Right cardiac atrium (tissue), 5 donors: ENCODE results near the gene KASH5. TPM values are rescaled to one million over a fixed set of nuclear protein-coding genes. Genes with fewer than 3 reads are reported as not detected.
"Not testable (repeated sequence)": the region's sequence is repeated elsewhere in the genome, so short reads cannot be mapped to it uniquely, and the experiment has no call there.

Experiments
- ATAC-seq, 2 donors: fragments of 200-7000 bp; cut with Tn5 transposase; one replicate each; pipeline versions ENCODE4 v1.8.0 to v1.9.1; 2020; ENCODE audit warnings: moderate library complexity in 2 of 2, mild to moderate bottlenecking in 1 of 2
- DNase-seq, 3 donors: peaks; one replicate each; pipeline ENCODE4 v3.0.0-alpha.2; 2020
- H3K27ac ChIP-seq: one replicate; pipeline ENCODE4 v1.5.1; 2013; ENCODE audit warnings: mild to moderate bottlenecking, low read length, control low read depth, moderate library complexity
- H3K27me3 ChIP-seq: one replicate; pipeline ENCODE4 v1.6.1; 2013; ENCODE audit not compliant: control insufficient read depth, insufficient read depth
- H3K4me1 ChIP-seq: one replicate; pipeline ENCODE4 v1.6.1; 2013; ENCODE audit warnings: low read length; ENCODE audit not compliant: control insufficient read depth, insufficient read depth
- H3K4me3 ChIP-seq: one replicate; pipeline ENCODE4 v1.5.1; 2013; ENCODE audit warnings: low read length, control low read depth
- H3K9me3 ChIP-seq: one replicate; pipeline ENCODE4 v1.6.1; 2013; ENCODE audit warnings: low read length; ENCODE audit not compliant: control insufficient read depth
- WGBS: extraction: QIAGEN DNeasy Blood & Tissue Kit; methylation state at CpG from one replicate; pipeline ENCODE4 v1.1.7; 2013; 5-methylcytosine and 5-hydroxymethylcytosine counted together
- intact Hi-C, 4 donors: fragments of 100-400 bp; cut with DNase I; formaldehyde crosslinking; loops; one replicate each; pipeline versions ENCODE4 v1.11.0 to v1.14.0; 2022 to 2023
- polyA plus RNA-seq: library from polyadenylated mRNA; stranded (reverse); fragments of 200-250 nt; gene quantifications from one replicate; pipeline ENCODE4 v1.2.3, GENCODE V29; 2013
- total RNA-seq, 4 donors: library from RNA; stranded (reverse); fragmentation: NEBNext Ultra II Directional; extraction: Animal tissue kit (Norgen Biotek cat#: 25700); gene quantifications; one replicate each; pipeline ENCODE4 v1.2.1, GENCODE V29; 2021
- donor health status: healthy with polysubstance abuse.
- donor health status: DM: no; HTN: yes; CAD: no.
- donor health status: DM: no; HTN: no; CAD: no.
- donor health status: DM: no; HTN: yes; CAD: no; lungs with severe emphysema.
- donor health status: DM: yes; HTN: yes; CAD: no.

KASH5 gene
- total and polyA plus RNA-seq, 5 donors = not detected

DNA sequence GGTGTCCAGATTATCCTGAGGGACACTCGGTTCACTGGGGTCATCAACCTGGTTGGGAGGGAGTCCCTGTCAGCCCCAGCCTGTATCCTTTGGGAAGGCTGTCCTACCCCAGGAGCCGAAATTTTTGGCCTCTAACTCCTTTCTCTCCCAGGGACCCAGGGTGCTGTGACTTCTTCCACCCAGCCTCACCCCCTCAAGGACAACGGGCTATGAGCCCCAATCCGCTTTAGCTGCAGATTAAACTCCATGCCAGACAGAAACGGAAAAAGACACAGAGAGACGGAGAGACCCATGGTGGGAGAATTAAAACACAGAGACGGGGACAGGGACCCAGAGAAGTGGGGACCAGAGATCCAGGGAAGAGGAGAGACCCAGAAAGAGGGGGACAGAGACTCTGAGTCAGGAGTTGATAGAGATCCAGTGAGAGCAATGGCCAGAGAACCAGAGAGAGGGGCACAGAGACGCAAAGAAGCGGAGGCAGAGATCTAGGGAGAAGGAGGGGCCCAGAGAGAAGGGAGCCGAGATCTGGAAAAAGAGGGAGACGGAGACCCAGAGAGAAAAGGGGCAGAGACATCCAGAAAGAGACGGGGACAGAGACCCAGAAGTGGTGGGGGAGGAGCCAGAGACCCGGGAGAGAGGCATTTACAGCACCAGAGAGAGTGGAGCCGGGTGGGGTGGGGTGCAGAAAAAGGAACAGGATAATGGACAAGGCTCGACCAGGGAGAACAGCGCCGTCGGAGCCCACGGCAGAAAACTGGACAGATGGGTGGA lies 52.6 kb downstream of the KASH5 start:
- no peak for ATAC-seq
- no peaks in the 10 kb centered on the region for H3K27me3 ChIP-seq

GRCh38 chr19:49441210-49441959 lies 53.3 kb downstream of the KASH5 start, which contains the start of gene SLC17A7:
Gene SLC17A7, minus strand, starts transcription at chr19:49441527. Its CDS starts 148 bp downstream, at chr19:49441379.
- ATAC-seq (peak in 1 of 2 donors; percentile 5), DNase-seq (peak; percentile 59 to 85 (median 85))
- no peaks in the 10 kb centered on the region for H3K27me3 ChIP-seq
- no peaks in the 10 kb centered on the region for H3K4me1 ChIP-seq
- H3K4me3 ChIP-seq = peak within 1 kb of the TSS; percentile 64
- WGBS = 2% methylated on average over 56 of the region's 56 CpGs
- H3K27ac ChIP-seq = peak within 1 kb of the TSS; percentile 53
- intact Hi-C loops = loop anchor here (5.0 to 10.0 kb wide), 3 partner anchors 49 to 177 kb away; partner anchors contain the start of genes DKKL1 (in 1 of the 4) and TEAD2 (in 1 of the 4)
- no peaks in the 10 kb centered on the region for H3K9me3 ChIP-seq

More for the DNA sequence above, 52.6 kb downstream of the KASH5 start:
- H3K27ac ChIP-seq = no peak overlapping the region
- intact Hi-C loops = loop anchor here (5.0 to 10.0 kb wide), 3 partner anchors 48 to 176 kb away; partner anchors contain the start of genes DKKL1 (in 1 of the 4) and TEAD2 (in 1 of the 4)
- WGBS = 22% methylated on average over 18 of the region's 19 CpGs
- H3K4me1 ChIP-seq = no peaks in the 10 kb centered on the region
- H3K9me3 ChIP-seq = no peaks in the 10 kb centered on the region
- peak in 1 of 3 donors; percentile 18 for DNase-seq
- peak overlapping the region; percentile 45 for H3K4me3 ChIP-seq

- intact Hi-C loops = loop anchor here (5.0 to 10.0 kb wide), 3 partner anchors 50 to 177 kb away; partner anchors contain the start of genes DKKL1 (in 1 of the 4) and TEAD2 (in 1 of the 4)
- Histone ChIP-seq H3K27ac (peak overlapping the region; percentile 53), H3K9me3 (no peaks in the 10 kb centered on the region), H3K4me3 (peak overlapping the region; percentile 64), H3K27me3 (no peaks in the 10 kb centered on the region), H3K4me1 (no peaks in the 10 kb centered on the region)
- ATAC-seq (no peak), DNase-seq (peak in 1 of 3 donors; percentile 17)
- 20% methylated on average over 14 of the region's 14 CpGs for WGBS
These were observed 53.9 kb downstream of the KASH5 start for GRCh38 chr19:49441960-49442350.

DNA sequence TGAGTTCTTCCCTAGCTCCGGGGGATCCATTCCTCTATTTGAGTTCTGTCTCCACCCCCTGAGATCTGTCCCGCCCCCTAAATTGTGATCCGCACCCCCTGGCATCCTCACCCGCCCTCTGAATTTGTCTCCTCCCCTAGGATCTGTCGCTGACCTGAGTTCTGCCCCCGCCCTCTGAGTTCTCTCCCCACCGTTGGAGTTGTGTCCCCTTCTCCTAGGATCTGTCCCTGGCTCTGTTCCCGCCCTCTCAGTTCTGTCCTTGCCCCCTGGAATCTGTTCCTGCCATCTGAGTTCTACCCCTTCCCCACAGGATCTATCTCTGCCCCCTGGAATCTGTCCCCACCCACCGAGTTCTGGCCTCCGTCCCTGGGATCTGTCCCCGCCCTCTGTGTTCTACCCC lies 54.3 kb downstream of the KASH5 start:
- Histone ChIP-seq H3K9me3 (no peaks in the 10 kb centered on the region), H3K4me1 (no peaks in the 10 kb centered on the region), H3K27ac (peak overlapping the region; percentile 53), H3K27me3 (no peaks in the 10 kb centered on the region), H3K4me3 (peak overlapping the region; percentile 64)
- WGBS = 7% methylated on average over 11 of the region's 11 CpGs
- peak; percentile 0 to 2 for ATAC-seq
- intact Hi-C loops = loop anchor here (5.0 to 10.0 kb wide), 3 partner anchors 50 to 178 kb away; partner anchors contain the start of genes DKKL1 (in 1 of the 4) and TEAD2 (in 1 of the 4)
- DNase-seq = peak; percentile 73 to 85 (median 78)

DNA sequence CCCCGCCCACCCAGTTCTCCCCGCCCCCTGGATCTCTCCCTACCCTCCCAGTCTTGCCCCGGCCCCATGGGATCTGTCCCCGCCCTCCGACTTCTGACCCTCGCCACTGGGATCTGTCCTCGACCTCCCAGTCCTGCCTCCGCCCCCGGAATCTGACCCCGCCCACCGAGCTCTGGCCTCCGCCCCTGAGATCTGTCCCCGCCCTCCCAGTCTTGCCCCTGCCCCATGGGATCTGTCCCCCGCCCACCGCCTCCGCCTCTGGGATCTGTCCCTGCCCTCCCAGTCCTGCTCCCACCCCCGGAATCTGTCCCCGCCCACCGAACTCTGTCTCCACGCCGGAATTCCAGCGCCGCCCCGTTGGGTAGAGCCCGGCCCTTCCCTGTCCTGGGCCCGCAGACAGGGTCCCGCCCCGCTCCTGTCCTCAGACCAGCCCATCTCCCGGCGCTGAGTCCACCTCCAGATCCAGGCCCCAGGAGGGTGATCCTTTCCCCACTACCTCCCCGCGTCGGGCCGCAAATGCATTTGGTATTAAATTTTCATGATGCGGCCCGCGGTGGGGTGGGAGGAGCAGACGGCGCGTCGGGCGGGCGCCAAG lies 54.8 kb downstream of the KASH5 start:
- H3K27me3 ChIP-seq = no peaks in the 10 kb centered on the region
- no peaks in the 10 kb centered on the region for H3K4me1 ChIP-seq
- intact Hi-C loops = loop anchor here (1.0 to 10.0 kb wide), 4 partner anchors 51 to 178 kb away; partner anchors contain the start of genes DKKL1 (in 1 of the 4) and TEAD2 (in 1 of the 4)
- DNase-seq (peak; percentile 98 to 99 (median 99)), ATAC-seq (peak; percentile 88 to 90)
- no peaks in the 10 kb centered on the region for H3K9me3 ChIP-seq
- peak overlapping the region; percentile 55 for H3K27ac ChIP-seq
- WGBS = under 1% methylated on average over 43 of the region's 43 CpGs
- peak overlapping the region; percentile 64 for H3K4me3 ChIP-seq

- Histone ChIP-seq H3K27me3 (no peaks in the 10 kb centered on the region), H3K9me3 (no peaks in the 10 kb centered on the region), H3K4me3 (peak overlapping the region; percentile 64), H3K27ac (peak overlapping the region; percentile 55), H3K4me1 (no peaks in the 10 kb centered on the region)
- WGBS = 0% methylated on average over 47 of the region's 47 CpGs
- intact Hi-C loops = loop anchor here (1.0 to 10.0 kb wide), 4 partner anchors 51 to 179 kb away; partner anchors contain the start of genes DKKL1 (in 1 of the 4) and TEAD2 (in 1 of the 4)
- DNase-seq (peak; percentile 96 to 99 (median 97)), ATAC-seq (peak; percentile 92)
These were observed 55.5 kb downstream of the KASH5 start for GRCh38 chr19:49443366-49444099.

DNA sequence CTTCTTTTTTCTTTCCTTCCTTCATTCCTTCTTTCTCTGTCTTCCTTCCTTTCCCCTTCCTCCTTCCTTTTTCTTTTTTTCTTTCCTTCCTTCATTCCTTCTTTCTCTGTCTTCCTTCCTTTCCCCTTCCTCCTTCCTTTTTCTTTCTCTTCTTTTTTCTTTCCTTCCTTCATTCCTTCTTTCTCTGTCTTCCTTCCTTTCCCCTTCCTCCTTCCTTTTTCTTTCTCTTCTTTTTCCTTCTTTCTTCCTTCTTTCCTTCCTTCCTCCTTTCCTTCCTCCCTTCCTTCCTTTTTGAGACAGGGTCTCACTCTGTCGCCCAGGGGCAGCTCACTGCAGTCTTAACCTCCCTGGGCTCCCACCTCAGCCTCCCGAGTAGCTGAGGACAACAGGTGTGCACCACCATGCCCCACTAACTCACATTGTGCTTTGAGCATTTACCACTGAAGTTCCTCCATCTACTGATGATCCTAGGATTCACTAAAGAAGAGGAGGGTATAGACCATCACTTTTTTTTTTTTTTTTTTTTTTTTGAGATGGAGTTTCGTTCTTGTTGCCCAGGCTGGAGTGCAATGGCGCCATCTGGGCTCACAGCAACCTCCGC lies 56.2 kb downstream of the KASH5 start:
- not testable (repeated sequence) for H3K4me3 ChIP-seq, ATAC-seq, H3K27me3 ChIP-seq, H3K4me1 ChIP-seq, H3K27ac ChIP-seq, H3K9me3 ChIP-seq
- WGBS = 53% methylated on average over 5 of the region's 5 CpGs
- peak in 2 of 3 donors; percentile 23 to 32 for DNase-seq
- intact Hi-C loops = loop anchor here (5.0 to 10.0 kb wide), 3 partner anchors 52 to 179 kb away; partner anchors contain the start of genes DKKL1 (in 1 of the 4) and TEAD2 (in 1 of the 4)

- Histone ChIP-seq H3K27ac (no peak overlapping the region), H3K27me3 (no peaks in the 10 kb centered on the region), H3K9me3 (no peaks in the 10 kb centered on the region), H3K4me3 (no peak overlapping the region), H3K4me1 (no peaks in the 10 kb centered on the region)
- no peak for ATAC-seq
- 84% methylated on average over 3 of the region's 3 CpGs for whole genome bisulfite sequencing
- intact Hi-C loops = loop anchor here in 2 of 4 donors (10.0 kb wide), 2 partner anchors 81 to 181 kb away; partner anchors contain the start of genes DKKL1 (in 1 of the 2) and TEAD2 (in 1 of the 2)
- peak in 1 of 3 donors; percentile 14 for DNase-seq
These were observed 57.9 kb downstream of the KASH5 start for GRCh38 chr19:49445997-49446396.
